ENCODE measurements around the gene PPP1R9A.

PPP1R9A gene

DNA sequence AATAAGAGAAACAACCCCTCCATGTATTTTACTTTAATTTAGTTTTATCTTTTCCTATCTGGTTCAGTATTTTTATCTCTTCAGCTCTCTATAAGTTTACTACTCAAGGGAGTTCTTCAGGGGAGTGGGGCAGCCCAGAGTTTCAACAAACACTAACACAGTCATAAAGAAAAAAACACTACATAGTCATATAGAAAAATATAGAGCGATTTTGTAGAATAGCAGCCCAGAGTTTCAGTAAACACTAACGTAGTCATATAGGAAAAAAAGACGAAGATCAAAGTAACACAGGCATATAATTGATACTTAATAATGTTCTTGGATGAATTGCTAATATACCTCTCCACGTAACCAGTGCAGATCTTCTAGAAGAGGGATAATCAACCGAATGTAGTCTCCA is 362.2 kb downstream of the PPP1R9A start:
- no peak for DNase-seq

DNA sequence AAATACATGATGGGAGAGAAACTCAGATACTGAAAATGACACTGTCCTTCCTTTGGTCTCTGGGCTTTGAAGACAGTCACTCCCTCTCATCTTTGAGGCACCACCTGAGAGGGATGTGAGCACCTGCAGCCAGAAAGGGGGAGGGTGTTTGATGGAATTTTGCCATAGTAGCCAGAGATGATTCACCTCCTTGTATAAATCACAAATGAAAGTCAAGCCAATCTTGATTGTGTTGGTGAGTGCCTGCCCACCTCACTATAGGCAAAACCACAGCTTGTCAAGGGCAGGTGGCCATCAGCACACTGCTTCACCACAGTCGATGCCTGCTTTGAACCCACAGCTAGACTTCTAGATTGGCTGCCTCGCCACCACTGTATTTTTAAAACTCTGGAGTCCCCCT is 368.7 kb downstream of the PPP1R9A start:
- DNase-seq, result no peak

DNA sequence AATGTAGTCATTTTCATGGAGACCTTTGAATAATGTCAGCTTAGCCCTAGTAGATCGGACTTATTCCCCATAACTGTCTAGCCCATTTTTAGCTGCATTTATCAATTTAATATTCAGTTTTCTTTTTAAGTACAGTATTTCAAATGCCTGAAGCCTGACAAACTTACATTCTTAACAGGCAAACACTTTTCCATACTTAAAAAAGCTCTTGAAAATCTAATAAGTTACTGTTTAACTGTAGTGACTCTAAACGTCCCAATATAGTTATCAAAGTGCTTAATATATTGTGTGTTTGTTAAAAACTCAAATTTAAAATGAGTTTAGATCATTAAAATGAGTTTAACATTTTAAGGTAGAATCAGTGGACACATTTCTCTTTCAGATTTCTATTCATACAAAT is 372.0 kb downstream of the PPP1R9A start:
- no peak for DNase-seq

DNA sequence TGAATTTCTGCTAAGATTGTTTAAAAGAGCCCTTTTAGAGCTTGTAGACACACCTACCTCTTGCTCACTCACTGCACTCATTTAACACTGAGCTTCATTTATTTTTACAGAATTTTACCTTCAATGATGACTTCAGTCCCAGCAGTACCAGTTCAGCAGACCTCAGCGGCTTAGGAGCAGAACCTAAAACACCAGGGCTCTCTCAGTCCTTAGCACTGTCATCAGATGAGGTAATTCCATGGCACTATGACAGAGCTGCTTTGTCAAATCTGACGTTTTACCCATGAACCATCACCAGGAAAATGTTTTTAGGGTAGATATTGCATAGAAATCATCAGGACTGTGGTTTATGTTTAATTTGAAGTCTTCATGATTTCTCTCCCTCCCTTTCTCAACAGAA is 378.7 kb downstream of the PPP1R9A start:
- DNase-seq, result no peak

DNA sequence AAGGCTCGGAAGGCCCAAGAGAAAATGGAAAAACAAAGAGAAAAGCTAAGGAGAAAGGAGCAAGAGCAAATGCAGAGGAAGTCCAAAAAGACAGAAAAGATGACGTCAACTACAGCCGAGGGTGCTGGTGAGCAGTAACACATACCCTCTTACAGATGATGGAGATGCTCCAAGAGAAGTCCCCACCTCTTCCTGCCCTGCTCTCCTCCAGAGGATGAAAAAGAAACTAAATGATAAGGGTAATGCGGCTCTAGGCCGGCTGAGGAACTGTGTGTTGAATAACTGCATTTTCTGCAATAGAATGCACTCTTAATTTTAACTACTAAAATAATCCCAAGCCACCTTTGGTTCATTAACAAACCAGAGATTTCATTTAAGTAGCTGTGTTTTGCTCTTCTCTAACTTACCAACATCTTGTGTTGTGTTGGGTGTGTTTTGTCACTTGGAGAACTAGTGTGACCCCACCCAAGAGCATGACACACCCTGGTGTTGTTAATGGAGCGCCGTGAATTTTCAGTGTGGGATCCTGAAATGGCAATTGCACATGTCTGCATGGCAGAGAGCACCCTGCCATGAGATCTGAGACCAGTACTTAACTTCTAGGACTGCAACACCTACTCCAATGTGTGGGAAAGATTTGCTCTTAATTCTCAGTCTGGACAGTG is 382.9 kb downstream of the PPP1R9A start:
- no peak for DNase-seq

DNA sequence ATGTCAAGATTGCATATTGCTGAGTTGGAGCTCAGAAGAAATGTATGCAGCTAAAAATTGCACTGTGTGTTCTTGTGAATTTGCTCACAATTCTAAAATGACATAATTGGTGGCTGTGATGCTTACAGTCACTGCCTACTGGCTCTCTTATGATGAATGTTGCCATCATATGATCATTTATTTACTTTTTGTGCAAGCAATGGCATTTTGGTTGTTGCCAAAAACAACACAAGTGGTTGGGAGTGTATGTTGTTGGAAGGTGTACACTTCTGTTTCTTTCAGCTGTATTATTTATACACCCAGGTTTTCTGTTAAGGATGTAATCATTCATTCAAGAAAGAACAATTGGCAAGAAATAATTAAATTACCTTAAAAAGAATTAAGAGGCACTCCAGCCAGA is 388.0 kb downstream of the PPP1R9A start:
- no peak for DNase-seq

DNA sequence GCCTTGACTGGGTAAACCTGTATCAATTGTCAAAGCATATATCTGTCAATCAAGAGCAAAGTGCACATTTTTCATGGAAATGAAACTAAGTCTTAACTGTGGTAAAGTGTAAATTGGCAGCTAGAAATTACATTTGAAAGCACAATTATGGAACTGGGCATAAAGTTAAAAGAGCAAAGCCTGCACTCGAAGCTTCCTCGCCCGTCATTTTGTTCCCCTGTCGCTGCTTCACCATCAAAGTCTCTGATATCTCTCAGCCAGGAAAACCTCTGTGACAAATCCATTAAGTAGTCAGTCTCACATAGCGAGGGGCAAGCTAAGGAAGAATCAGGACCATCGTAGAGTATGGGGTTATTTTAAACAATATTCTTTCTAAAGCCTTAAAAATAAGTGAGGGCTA is 389.1 kb downstream of the PPP1R9A start:
- DNase-seq, result no peak

DNA sequence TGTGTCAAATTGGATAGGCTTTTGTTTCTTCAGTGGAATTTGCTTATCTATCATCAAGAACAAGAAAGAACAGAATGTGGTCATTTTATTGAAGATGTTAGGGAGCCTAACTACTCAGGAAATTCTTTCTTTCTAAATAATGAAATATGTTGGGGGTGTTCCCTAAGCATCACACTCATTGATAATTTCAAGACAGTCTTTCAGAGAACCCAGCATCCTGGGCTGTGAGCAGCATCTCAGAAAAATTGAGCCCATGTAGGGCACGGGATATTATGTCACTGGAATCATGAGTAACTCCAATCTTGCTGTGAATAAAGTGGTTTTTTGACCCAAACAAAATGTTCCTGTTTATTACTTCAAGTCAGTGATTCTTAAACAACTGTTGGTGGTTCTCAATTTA is 389.6 kb downstream of the PPP1R9A start:
- no peak for DNase-seq

DNA sequence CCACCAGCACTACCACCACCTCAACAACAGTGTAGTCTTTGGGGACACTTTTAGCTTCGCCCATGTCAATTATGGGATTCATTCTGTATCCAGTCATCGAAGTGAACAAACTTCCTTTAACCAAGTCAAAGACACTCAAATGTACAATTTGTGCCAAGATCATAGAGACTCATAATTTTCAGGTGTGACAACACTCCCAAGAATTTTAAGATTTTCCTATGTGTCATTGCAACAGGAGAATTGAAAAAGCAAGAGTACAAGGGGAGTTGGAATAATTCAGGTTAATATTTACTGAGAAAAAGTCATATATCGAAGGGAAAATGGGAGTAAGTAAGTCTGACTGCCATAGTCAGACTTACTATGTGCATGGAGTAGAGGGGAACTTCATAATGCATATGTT is 390.7 kb downstream of the PPP1R9A start:
- no peak for DNase-seq

DNA sequence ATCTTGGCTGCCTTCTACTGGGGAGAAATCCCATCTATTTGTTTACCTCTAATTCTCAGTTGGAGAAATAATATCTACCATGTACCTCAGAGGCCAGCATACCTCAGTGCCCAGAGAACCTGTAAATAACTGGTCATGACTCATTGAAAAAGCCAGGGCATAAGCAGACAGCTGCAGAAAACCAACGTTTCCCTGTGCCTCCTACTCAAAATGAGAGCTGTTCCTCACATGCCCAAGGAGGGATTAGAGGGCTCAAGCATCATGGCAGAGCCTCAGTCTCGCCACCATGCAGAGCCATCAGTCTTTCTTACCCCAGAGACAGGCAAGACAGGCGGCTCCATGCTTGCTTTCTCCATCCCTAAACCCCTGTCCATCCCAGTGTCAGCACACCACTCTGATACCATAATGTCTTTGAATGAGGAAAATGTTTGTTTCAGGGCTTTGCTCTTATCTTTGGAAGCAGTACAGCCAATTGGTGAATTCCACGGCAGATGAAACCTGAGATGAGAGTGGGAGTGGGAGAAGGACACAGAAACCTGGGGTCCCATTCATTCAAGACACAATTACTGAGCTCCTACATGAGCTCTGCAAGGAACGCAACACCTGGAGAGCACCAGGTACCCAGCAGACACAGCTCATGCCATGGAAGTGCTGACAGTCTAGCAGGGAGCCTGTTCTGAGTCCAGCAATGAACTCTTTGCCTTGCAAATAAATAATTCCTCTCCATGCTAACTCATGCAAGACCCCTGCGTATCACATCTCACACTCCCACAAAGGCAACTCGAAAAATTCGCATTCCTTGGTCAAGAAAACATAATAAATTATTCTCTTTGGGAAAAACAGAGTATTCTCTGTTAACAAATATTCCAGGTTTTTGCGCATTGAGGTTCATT is 395.9 kb downstream of the PPP1R9A start:
- DNase-seq, result no peak

DNA sequence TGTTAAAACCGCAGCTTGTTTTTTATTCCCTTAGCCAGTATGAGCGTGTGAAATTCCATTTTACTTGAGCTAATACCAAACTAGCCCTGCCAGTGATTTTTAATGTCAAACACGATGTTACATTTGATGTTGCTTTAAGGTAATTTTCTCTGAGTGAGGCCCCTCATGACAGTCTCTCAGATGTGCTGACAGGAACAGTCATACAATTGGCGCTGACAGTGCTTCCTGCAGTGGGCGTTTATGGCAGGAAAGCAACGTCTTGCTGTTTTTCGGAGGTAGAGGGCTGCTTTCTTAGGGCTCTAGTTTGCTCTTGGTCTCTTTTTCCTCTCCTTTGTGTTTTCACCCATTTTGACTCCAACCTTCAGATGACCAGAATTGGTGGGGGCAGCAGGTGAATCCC is 397.6 kb downstream of the PPP1R9A start:
- DNase-seq, result no peak

DNA sequence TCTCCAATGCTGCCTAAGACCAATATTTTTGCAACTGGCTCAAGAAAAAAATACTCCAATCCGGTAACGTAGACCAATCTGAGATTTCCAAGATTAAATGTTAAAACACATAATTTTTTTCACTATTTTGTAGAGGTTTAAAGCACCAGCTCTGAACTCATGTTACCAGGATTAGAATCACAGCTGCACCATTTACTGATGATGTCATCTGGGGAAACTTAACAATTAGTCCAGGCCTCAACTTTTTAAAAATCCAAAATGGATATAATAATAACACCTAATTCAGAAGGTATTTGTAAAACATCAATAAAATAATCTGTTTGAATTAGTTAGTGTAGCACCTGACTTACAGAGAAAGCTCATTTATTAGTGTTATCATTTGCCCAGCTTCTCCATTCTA is 402.6 kb downstream of the PPP1R9A start:
- no peak for DNase-seq

DNA sequence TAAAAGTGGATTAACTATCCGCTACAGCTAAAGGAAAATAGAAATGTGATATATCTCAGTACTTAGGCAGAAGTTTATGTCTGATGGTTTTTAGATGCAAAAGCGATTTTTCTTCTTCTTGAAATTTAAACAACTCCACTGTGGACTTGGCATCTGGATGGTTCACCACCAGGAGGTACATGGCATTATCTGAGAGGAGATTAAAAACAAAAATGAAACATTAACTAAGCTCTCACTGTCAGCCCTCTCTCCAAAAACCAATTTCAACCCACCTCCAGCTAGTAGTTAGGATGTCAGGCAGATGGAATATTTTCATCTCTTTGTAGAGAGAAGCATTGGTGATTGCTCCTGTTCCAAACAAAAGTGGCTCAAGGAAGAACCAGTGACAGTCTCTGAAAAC is 404.0 kb downstream of the PPP1R9A start:
- DNase-seq, result no peak

DNA sequence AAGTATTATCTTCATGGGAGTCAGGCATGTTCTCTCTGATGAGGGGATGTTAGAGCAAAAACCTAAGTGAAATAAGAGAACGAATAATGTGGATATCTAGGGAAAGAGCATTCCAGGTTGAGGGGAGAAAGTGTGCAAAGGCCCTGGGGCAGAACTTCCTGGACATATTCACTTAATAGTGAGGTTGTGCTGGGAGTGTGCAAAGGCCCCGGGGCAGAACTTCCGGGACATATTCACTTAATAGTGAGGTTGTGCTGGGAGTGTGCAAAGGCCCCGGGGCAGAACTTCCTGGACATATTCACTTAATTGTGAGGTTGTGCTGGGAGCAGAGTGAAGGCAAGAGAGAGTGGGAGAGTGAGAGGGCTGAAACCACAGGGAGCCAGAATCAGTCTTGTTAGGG is 405.2 kb downstream of the PPP1R9A start:
- no peak for DNase-seq

DNA sequence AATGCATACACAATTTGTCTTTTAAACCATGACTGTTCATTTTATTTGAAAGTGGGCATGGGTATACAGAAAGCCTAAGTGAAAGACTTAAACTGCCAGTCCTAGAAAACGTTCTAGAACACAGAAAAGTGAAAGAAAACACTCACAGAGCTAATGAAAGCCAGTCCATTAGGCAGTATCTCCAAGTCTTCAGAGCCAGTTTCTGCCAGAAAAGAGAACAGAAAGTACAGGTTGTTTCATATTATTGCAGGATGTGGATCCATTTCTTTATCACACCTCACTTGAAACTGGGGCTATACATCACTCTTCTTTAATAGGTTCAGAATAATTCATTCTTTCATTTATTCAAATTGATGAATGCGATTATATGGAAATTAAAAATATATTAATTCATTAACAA is 409.2 kb downstream of the PPP1R9A start:
- no peak for DNase-seq

DNA sequence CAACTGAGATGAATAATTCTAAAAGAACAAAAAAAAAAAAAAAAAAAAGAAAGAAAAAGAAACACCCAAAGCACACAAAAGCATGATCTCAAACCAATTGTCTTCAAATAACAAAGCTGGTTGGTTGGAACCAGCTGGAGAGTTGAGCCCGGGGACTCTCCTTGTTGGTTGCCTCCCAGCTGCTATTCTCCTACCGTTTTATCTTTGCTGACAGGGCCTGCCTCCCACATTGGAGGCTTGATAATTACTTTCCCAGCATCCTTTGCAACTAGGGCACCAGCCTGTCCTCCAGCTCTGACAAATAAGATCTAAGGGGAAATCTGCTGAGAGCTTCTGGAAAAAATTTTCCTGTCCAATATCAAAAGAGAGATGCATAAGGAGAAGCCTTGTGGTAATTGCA is 410.2 kb downstream of the PPP1R9A start:
- DNase-seq, result no peak

DNA sequence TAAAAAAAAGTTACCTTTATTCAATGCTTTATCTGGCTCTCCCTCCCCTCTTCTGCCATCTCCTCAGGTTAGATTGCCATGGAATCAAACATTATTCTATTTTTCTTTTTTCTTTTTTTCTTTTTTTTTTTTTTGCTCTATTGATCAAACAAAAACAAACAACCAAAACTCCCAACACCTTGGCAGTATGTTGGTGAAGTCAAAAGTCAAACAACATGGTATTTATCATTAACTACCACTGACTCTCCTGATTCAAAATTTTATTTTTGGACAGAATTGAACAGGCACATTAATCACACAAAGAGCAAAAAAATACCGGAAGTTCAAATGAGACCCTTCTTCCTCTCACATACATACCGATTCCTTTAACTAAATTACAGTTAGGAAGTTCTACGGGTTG is 410.6 kb downstream of the PPP1R9A start:
- no peak for DNase-seq

DNA sequence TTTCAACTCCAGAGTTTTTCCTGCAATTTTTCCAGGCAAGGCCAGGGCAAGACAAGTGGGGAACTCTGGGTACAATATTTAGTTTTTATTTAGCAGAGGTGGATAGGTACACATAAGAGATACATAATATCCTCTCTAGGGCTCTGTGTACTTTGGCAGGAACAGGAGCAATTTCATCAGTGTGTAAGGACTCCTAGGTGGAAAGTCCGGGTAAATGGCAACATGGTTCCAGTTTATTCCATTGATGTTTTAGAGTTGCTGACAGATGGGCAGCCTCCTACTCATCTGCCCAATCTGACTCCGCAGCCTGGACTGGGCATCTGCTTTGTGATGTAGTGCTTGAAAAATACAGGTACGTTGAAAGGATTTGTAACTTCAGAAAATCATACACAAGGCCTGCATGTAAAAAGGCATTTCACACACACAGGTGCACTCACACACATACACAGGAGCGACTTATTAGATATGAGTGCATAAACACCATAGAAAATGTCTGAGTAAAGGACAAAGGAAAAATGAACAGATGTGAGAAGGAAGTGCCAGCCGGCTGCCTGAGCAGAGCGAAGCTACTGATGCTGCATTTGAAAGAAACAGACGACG is 411.2 kb downstream of the PPP1R9A start:
- DNase-seq, result no peak

DNA sequence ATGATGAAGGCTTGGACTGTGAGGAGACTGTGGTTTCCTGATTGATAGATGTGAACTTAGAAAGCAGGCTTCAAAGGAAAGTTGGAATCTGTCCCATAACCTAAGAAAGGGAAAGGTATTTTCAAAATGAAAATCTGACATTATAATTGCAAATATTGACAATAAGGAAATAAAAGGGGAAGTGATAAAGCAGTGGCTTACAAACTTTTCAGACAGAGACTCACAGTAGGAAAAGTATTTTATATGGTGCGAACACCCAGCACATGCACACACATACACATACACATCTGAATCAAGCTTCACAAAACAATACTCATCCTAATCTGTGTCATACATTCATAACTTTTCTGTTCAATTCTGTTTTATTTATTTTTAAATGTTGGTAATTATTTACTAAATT is 412.2 kb downstream of the PPP1R9A start:
- DNase-seq, result no peak

DNA sequence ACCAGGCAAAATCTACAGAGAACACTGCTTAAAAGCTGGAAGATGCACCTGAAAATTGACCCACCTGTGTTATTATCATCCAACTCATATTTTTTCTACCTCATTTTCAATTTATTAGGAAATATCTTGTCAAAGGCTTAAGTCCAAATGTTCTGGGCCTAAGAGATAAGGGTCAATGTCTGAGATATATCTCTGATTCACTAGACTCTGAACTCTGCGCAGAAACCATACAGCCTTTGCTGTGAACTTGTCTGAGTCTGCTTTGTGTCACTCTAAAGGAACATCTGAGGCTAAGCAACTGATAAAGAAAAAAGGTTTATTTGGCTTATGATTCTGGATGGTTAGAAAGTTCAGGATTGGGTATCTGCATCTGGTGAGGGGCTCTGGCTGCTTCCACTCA is 413.3 kb downstream of the PPP1R9A start:
- DNase-seq, result no peak

DNA sequence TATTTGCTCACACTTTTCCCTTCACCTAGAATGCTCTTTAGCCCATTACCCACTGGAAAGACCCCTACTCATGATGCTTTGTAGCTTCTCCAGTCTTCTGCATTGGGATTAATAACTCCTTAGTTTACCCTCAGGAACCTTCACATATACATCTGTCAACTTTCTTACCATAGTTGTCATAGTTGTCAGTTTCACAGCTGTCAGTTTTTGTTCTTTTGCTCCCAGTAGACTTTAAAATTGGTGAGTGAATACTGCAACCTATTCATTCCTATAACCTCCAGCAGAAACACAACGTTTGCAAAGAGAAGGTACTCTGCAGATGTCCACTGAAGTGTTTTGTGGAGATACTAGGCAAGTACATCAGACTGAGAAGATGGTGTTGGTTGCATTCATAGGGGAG is 414.3 kb downstream of the PPP1R9A start:
- DNase-seq, result no peak

DNA sequence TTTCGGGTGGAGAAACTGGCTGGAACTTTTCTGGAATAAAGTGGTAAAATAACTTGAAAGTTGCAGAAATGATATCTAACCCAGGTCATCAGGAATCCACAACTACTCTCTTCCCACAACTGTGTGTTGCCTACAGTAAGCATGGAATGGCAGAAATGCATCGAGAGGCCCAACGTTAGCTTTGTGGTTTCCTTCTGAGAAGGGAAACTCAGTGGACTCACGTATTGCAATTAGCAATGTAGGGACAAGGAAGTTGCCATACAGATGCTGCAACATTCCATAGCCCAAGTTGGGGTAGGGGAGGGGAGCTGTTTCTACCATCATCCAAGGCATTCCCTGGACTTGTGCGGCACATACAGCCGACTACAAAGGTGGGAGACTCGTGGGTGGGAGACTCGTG is 415.0 kb downstream of the PPP1R9A start:
- DNase-seq, result no peak

DNA sequence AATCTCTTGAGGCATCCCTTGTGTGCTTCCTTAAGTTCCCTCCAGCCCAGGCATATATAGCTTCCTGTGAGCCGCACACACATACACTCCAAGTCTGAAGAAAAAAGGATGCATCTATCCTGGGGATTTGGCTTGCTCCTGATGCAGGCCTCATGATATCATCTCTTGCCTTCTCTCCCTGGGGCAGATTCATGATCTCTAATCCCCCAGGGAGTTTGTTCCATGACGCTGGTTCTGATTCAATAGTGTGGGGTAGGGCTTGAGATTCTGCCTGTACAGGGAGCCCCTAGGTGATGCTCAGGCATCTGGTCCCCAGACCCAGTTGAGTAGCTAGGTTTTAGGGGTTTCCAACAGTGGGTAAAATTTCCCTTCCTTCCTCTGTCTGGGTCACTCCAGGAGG is 415.5 kb downstream of the PPP1R9A start:
- DNase-seq, result no peak

DNA sequence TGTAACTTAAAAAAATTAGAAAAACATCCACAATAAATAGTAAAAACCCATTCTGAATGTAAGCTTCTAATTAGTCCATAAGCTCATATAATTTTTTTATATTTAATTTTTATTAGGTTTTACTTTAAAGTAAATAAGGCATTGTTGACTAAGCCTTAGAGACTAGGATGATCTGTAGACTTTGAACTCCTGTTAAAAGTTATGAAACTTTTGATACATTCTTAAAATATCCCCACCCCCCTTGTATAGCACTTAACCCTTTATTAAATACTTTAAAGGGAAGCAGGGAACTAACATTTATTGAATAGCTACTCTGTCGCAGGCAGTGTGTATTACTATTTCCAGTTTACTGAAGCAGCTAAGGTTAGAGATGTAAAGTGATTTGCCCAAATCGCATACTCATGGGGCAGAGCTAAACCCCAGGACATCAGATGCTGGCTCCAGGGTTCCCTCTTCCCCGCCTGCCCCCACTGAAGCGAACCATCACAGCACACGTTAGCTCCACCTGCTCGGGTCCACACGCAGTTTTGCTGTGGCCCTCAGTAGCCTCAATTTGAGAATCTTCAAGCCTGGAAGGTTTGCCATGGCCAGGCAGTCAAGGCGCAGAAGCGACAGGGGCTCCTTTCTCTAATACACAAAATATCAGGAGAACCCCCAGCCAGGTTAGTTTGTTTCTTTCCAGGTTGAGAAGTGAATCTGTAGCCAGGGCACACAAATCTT is 416.2 kb downstream of the PPP1R9A start:
- DNase-seq, result no peak
